ENCODE results near the gene HERC2.

The HERC2 gene

GRCh38 chr15:28101983-28102441 is 220.0 kb downstream of the HERC2 start:
- Histone ChIP-seq H3K9me3 (ENCODE audit: insufficient read depth, low read length) (no peaks in the 10 kb centered on the region), H3K36me3 (ENCODE audit: low read length) (no peaks in the 10 kb centered on the region), H3K27me3 (ENCODE audit: low read length) (no peaks in the 10 kb centered on the region), H3K9ac (ENCODE audit: low read length) (no peak overlapping the region), H4K20me1 (ENCODE audit: low read depth, low read length) (no peaks in the 10 kb centered on the region), H3K4me3 (ENCODE audit: insufficient read depth, low read length, poor library complexity, severe bottlenecking) (no peak overlapping the region), H3K9me2 (replicated peaks; ENCODE audit: insufficient read depth, low read length) (no peaks in the 10 kb centered on the region), H3K27ac (ENCODE audit: low read depth, low read length) (no peak overlapping the region), H3F3A (ENCODE audit: insufficient read depth) (no peaks in the 10 kb centered on the region), H2AFZ (ENCODE audit: low read depth, low read length, severe bottlenecking) (no peak overlapping the region), H3K79me2 (ENCODE audit: insufficient read depth, low read length) (no peaks in the 10 kb centered on the region), H3K4me2 (ENCODE audit: low read depth, low read length, poor library complexity, severe bottlenecking) (no peak overlapping the region)
- TF ChIP-seq EZH2phosphoT487 (conservative IDR thresholded peaks at IDR 0.05; ENCODE audit: low read length) (no peak), CTCF (IDR thresholded peaks at IDR 0.05; ENCODE audit: insufficient read depth, low read length, poor library complexity, severe bottlenecking) (no peak)

- Histone ChIP-seq H3K9me2 (replicated peaks; ENCODE audit: insufficient read depth, low read length) (no peaks in the 10 kb centered on the region), H3K27me3 (ENCODE audit: low read length) (no peaks in the 10 kb centered on the region), H3F3A (ENCODE audit: insufficient read depth) (no peaks in the 10 kb centered on the region)
These were observed 220.8 kb downstream of the HERC2 start for GRCh38 chr15:28101201-28101600.

GRCh38 chr15:28100516-28101195 is 221.3 kb downstream of the HERC2 start:
- Histone ChIP-seq H3K27ac (ENCODE audit: low read depth, low read length) (no peak overlapping the region), H3K79me2 (ENCODE audit: insufficient read depth, low read length) (no peaks in the 10 kb centered on the region), H3K4me3 (ENCODE audit: insufficient read depth, low read length, poor library complexity, severe bottlenecking) (no peak overlapping the region), H3F3A (ENCODE audit: insufficient read depth) (no peaks in the 10 kb centered on the region), H2AFZ (ENCODE audit: low read depth, low read length, severe bottlenecking) (no peak overlapping the region), H3K4me2 (ENCODE audit: low read depth, low read length, poor library complexity, severe bottlenecking) (no peak overlapping the region), H3K9me3 (ENCODE audit: insufficient read depth, low read length) (no peaks in the 10 kb centered on the region), H3K9me2 (replicated peaks; ENCODE audit: insufficient read depth, low read length) (no peaks in the 10 kb centered on the region), H3K27me3 (ENCODE audit: low read length) (no peaks in the 10 kb centered on the region), H3K36me3 (ENCODE audit: low read length) (no peaks in the 10 kb centered on the region), H3K9ac (ENCODE audit: low read length) (no peak overlapping the region), H4K20me1 (ENCODE audit: low read depth, low read length) (no peaks in the 10 kb centered on the region)
- TF ChIP-seq CTCF (IDR thresholded peaks at IDR 0.05; ENCODE audit: insufficient read depth, low read length, poor library complexity, severe bottlenecking), result no peak
- TF ChIP-seq EZH2phosphoT487 (conservative IDR thresholded peaks at IDR 0.05; ENCODE audit: low read length), result no peak

More at GRCh38 chr15:28101201-28101600, 220.8 kb downstream of the HERC2 start:
- H3K36me3 ChIP-seq (ENCODE audit: low read length), result no peaks in the 10 kb centered on the region
- H3K27ac ChIP-seq (ENCODE audit: low read depth, low read length), result no peak overlapping the region
- H3K9me3 ChIP-seq (ENCODE audit: insufficient read depth, low read length), result no peaks in the 10 kb centered on the region
- no peak overlapping the region for H3K4me2 ChIP-seq (ENCODE audit: low read depth, low read length, poor library complexity, severe bottlenecking)
- TF ChIP-seq EZH2phosphoT487 (conservative IDR thresholded peaks at IDR 0.05; ENCODE audit: low read length) (no peak), CTCF (IDR thresholded peaks at IDR 0.05; ENCODE audit: insufficient read depth, low read length, poor library complexity, severe bottlenecking) (no peak)
- H3K79me2 ChIP-seq (ENCODE audit: insufficient read depth, low read length), result no peaks in the 10 kb centered on the region
- H3K9ac ChIP-seq (ENCODE audit: low read length), result no peak overlapping the region
- H2AFZ ChIP-seq (ENCODE audit: low read depth, low read length, severe bottlenecking), result no peak overlapping the region
- no peak overlapping the region for H3K4me3 ChIP-seq (ENCODE audit: insufficient read depth, low read length, poor library complexity, severe bottlenecking)
- no peaks in the 10 kb centered on the region for H4K20me1 ChIP-seq (ENCODE audit: low read depth, low read length)
